Smooth muscle cell (in vitro differentiated cells): ENCODE results near the gene ABHD6. TPM values are rescaled to one million over a fixed set of nuclear protein-coding genes. Genes with fewer than 3 reads are reported as not detected.
A peak's percentile ranks its signal among the peaks of the same experiment; 100 is the strongest.

Experiments
- DNase-seq: peaks from one replicate; lab custom pipeline; 2025; ENCODE audit not compliant: unreplicated experiment; lab: John Stamatoyannopoulos, UW
- H2AFZ ChIP-seq: fragments of 200-600 bp; sonication (generic); 2 replicates; pipeline ENCODE4 v1.6.0; 2016; ENCODE audit warnings: antibody characterized with exemption, low read depth, mild to moderate bottlenecking
- H3F3A ChIP-seq: fragments of 200-600 bp; sonication (generic); 2 replicates; pipeline ENCODE4 v1.6.0; 2017; ENCODE audit warnings: antibody characterized with exemption, low read depth
- H3K27ac ChIP-seq: fragments of 200-600 bp; sonication (generic); 2 replicates; pipeline ENCODE4 v1.5.1; 2016; ENCODE audit warnings: low read depth, mild to moderate bottlenecking
- H3K27me3 ChIP-seq: fragments of 200-600 bp; sonication (generic); 2 replicates; pipeline ENCODE4 v1.6.1; 2016; ENCODE audit warnings: low read depth, mild to moderate bottlenecking
- H3K36me3 ChIP-seq: fragments of 200-600 bp; sonication (generic); 2 replicates; pipeline ENCODE4 v1.5.1; 2016; ENCODE audit warnings: low read depth
- H3K4me1 ChIP-seq: fragments of 200-600 bp; sonication (generic); 2 replicates; pipeline ENCODE4 v1.5.1; 2016; ENCODE audit warnings: low read depth
- H3K4me2 ChIP-seq: fragments of 200-600 bp; sonication (generic); 2 replicates; pipeline ENCODE4 v1.6.0; 2016; ENCODE audit warnings: mild to moderate bottlenecking
- H3K4me3 ChIP-seq: fragments of 200-600 bp; sonication (generic); 2 replicates; pipeline ENCODE4 v1.5.1; 2016; ENCODE audit warnings: mild to moderate bottlenecking
- H3K79me2 ChIP-seq: fragments of 200-600 bp; sonication (generic); 2 replicates; pipeline ENCODE4 v1.6.0; 2016; ENCODE audit warnings: low read depth, mild to moderate bottlenecking
- H3K9ac ChIP-seq: fragments of 200-600 bp; sonication (generic); 2 replicates; pipeline ENCODE4 v1.6.0; 2016; ENCODE audit warnings: low read depth
- H3K9me3 ChIP-seq: fragments of 200-600 bp; sonication (generic); replicated peaks from 2 replicates; pipeline ENCODE4 v1.5.1; 2016; ENCODE audit warnings: low read depth
- H4K20me1 ChIP-seq: fragments of 200-600 bp; sonication (generic); 2 replicates; pipeline ENCODE4 v1.6.0; 2016; ENCODE audit warnings: low read depth
- WGBS: methylation state at CpG from one replicate; pipeline ENCODE4 v1.1.7; 2016; ENCODE audit warnings: low lambda C conversion rate; 5-methylcytosine and 5-hydroxymethylcytosine counted together
- polyA plus RNA-seq: library from polyadenylated mRNA; unstranded; fragments of >200 nt; fragmentation: Nextera tagmentation; extraction: Ambion mirVana; gene quantifications from 2 replicates; pipeline ENCODE4 v1.2.1, GENCODE V29; 2016
- total RNA-seq: library from RNA; depleted of rRNA; stranded (reverse); fragments of >200 nt; gene quantifications from 2 replicates; pipeline ENCODE4 v1.2.3, GENCODE V29; 2014
- TF ChIP-seq, protein P1 (sequence below): fragments of 200-600 bp; sonication (generic); IDR thresholded peaks from 2 replicates; pipeline ENCODE4 v1.5.1; 2017; ENCODE audit warnings: borderline replicate concordance, mild to moderate bottlenecking, antibody characterized with exemption; ENCODE audit not compliant: insufficient read depth, poor library complexity, severe bottlenecking

ABHD6 gene
- total and polyA plus RNA-seq, 2 experiments from 2014 or later, result 3.9 to 7.1 TPM

DNA sequence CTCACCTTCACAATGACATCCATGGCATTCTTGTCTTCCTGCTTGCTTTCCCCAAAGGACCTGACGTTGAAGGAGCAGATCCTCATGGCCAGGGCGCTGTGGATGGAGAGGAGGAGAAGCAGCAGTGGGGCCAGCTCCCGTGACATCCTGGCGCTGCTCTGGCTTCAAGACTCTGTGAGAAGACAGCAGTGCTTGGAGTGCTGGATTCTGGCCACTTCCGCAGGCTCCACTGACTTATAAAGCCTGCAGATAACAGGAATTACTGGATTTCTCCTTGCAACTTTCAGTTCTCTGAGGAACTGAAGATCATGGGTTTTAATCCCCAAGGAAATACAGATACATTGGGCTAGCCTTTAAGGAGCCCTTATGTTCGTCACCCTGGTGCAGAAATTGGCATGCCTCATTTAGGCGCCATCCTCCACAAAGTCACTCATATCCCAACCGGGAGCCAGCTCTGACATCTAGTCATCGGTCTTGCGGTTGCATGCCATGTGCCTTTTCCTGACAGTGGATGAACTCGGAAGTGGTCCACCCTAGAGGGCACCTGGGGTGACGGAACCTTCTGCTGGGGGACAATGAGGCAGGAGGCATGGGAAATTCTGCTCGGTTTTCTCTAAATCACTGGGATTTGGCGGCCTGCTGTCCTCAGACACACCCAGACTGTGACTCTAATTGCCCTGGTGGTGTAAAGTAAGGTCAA is 26.7 kb upstream of the ABHD6 start, which contains the start of gene DNASE1L3:
Gene DNASE1L3, minus strand, starts transcription at position 212 of the 700 bp plus-strand sequence. Its CDS starts 66 bp downstream, at position 146.
- 68% methylated on average over 14 of the region's 14 CpGs for WGBS
- Histone ChIP-seq H3K36me3 (no peaks in the 10 kb centered on the region), H4K20me1 (no peaks in the 10 kb centered on the region), H3K79me2 (no peaks in the 10 kb centered on the region), H3K4me1 (no peaks in the 10 kb centered on the region), H3K27me3 (no peaks in the 10 kb centered on the region), H3K9ac (no peak within 1 kb of the TSS), H2AFZ (no peak within 1 kb of the TSS), H3K27ac (no peak within 1 kb of the TSS), H3K4me3 (no peak within 1 kb of the TSS), H3K4me2 (peak within 1 kb of the TSS; percentile 25), H3K9me3 (no peaks in the 10 kb centered on the region), H3F3A (no peaks in the 10 kb centered on the region)
- no peak for DNase-seq
- TF ChIP-seq, protein P1, sequence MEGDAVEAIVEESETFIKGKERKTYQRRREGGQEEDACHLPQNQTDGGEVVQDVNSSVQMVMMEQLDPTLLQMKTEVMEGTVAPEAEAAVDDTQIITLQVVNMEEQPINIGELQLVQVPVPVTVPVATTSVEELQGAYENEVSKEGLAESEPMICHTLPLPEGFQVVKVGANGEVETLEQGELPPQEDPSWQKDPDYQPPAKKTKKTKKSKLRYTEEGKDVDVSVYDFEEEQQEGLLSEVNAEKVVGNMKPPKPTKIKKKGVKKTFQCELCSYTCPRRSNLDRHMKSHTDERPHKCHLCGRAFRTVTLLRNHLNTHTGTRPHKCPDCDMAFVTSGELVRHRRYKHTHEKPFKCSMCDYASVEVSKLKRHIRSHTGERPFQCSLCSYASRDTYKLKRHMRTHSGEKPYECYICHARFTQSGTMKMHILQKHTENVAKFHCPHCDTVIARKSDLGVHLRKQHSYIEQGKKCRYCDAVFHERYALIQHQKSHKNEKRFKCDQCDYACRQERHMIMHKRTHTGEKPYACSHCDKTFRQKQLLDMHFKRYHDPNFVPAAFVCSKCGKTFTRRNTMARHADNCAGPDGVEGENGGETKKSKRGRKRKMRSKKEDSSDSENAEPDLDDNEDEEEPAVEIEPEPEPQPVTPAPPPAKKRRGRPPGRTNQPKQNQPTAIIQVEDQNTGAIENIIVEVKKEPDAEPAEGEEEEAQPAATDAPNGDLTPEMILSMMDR, result no peak

DNA sequence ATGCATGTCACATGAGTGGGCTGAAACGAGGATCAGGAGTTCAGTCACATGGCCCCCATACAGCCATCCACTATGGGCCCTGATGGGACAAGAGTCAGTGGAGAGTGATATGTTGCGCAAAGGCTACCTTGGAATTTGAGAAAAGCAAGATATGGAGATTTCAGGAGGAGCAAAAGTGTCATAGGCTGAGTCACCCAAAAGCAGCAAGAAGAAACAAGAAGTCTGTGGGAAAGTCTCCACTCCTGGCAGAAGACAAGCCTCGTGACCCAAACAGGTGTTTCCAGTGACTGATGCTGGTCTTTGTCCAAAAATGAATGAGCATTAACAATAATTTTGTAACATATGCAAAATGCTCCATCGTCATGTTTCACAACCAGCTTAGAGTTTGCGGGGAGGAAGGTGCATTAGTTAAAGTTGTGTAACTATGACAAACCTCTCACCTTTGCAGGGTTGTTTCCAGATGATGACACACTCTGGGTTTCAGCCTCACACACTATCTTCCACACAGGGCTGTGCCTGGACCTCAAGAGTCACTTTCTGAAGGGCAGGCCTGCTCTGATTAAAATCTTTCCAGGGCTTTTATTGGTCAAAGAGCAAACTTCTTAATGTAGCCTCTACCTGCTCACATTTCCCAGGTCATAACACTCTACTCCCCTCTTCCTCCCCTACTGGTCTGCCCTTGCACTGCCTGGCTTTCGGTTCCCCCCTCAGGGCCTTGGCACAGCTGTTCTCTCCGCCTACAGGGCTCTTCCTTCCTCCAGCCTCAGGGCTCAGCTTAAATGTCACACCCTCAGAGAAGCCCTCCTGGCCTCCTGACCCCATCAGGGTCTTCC is 22.9 kb upstream of the ABHD6 start:
- Histone ChIP-seq H3F3A (no peaks in the 10 kb centered on the region), H3K4me2 (no peak overlapping the region), H3K4me3 (no peak overlapping the region), H3K9ac (no peak overlapping the region), H3K27ac (no peak overlapping the region), H3K27me3 (no peaks in the 10 kb centered on the region), H3K9me3 (no peaks in the 10 kb centered on the region), H3K4me1 (peaks cover 5% of the 10 kb centered on the region), H3K79me2 (no peaks in the 10 kb centered on the region), H2AFZ (no peak overlapping the region), H3K36me3 (no peaks in the 10 kb centered on the region), H4K20me1 (no peaks in the 10 kb centered on the region)
- TF ChIP-seq, protein P1, result no peak
- no peak for DNase-seq
- WGBS, result 76% methylated on average over 7 of the region's 7 CpGs

DNA sequence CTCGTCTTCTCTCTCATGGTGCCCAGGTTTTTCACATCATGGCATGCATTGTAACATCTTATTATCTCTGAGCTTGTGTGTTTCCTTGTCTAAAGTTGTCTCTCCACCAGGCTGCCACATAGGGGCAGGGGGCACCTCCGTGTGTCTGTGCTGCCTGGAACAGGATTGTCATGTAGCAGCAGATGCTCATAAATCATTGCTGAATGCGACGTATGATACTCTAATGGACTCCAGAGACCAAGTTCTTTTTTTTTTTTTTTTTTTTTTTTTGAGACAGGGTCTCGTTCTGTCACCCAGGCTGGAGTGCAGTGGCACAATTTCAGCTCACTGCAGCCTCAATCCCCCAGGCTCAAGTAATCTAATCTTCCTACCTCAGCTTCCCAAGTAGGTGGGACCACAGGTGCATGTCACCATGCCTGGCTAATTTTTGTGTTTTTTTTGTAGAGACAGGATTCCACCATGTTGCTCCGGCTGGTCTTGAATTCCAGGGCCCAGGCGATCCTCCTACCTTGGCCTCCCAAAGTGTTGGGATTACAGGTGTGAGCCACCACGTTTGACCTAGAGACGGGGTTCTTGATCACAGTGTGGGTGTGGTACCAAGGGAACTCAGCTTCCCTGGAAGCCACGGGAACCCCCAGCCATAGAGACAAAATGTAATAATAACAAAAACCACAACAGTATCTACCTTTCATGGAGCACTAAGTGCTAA is 22.1 kb upstream of the ABHD6 start:
- TF ChIP-seq, protein P1, result no peak
- Histone ChIP-seq H3K9me3 (no peaks in the 10 kb centered on the region), H3K79me2 (no peaks in the 10 kb centered on the region), H3K4me3 (no peak overlapping the region), H2AFZ (no peak overlapping the region), H3K36me3 (no peaks in the 10 kb centered on the region), H3K9ac (no peak overlapping the region), H3F3A (no peaks in the 10 kb centered on the region), H3K4me2 (no peak overlapping the region), H3K4me1 (peaks cover 5% of the 10 kb centered on the region), H3K27me3 (no peaks in the 10 kb centered on the region), H4K20me1 (no peaks in the 10 kb centered on the region), H3K27ac (no peak overlapping the region)
- 89% methylated on average over 10 of the region's 10 CpGs for WGBS
- DNase-seq, result no peak
